A549 treated with Mapracorat at 1 μM for 4 hours (cell line): ENCODE results near the gene OR51S1. TPM values are rescaled to one million over a fixed set of nuclear protein-coding genes. Genes with fewer than 3 reads are reported as not detected.

Source experiments
- total RNA-seq: library from RNA; stranded (reverse); fragments of 200-300 nt; extraction: Qiagen RNA extraction; gene quantifications from 5 replicates; pipeline ENCODE4 v1.2.3, GENCODE V29; 2022

Gene OR51S1
- not detected in 5 replicates for total RNA-seq

DNA sequence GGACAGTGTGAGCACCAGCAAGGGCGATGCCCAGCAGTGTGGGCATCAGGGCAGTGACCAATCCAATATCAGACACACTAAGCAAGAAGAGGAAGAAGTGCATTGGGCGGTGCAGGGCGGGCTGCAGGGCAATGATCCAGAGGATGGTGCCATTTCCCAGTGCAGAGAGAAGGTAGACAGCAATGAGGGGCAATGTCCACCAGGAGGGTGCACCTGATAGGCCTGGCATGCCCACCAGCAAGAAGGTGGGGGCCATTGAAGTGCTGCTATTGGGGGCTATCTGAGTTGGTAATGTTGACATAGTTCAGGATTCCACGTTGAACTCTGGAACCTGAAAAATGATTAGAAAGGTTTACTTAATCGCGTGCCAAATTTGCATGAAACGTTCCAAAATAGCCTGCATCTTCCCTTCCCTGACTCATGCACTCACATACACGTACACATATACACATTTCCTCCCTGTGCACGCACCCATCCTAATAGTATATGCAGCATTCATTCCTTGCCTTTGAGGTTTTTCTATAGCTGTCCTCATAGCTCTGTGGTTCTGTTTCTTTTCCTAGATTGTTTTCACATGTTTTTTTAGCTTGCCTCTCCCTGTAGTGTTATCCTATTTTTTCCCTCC lies at the start of gene OR51S1:
OR51S1 (minus strand) TSS at position 301 of the 625 bp plus-strand sequence; CDS start at position 301, 0 bp downstream.

DNA sequence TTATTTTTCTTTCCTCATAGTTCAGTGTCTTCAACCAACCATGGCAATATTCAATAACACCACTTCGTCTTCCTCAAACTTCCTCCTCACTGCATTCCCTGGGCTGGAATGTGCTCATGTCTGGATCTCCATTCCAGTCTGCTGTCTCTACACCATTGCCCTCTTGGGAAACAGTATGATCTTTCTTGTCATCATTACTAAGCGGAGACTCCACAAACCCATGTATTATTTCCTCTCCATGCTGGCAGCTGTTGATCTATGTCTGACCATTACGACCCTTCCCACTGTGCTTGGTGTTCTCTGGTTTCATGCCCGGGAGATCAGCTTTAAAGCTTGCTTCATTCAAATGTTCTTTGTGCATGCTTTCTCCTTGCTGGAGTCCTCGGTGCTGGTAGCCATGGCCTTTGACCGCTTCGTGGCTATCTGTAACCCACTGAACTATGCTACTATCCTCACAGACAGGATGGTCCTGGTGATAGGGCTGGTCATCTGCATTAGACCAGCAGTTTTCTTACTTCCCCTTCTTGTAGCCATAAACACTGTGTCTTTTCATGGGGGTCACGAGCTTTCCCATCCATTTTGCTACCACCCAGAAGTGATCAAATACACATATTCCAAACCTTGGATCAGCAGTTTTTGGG lies 33.0 kb upstream of the OR51S1 start, which contains the start of gene OR51T1:
OR51T1 (plus strand) TSS at position 41 of the 641 bp plus-strand sequence; CDS start at position 41, 0 bp downstream.

GRCh38 chr11:4821021-4821420 lies 28.0 kb downstream of the OR51S1 start, which contains the start of gene OR51F2:
OR51F2 (plus strand) TSS chr11:4821321; CDS start chr11:4821422, 101 bp downstream.

DNA sequence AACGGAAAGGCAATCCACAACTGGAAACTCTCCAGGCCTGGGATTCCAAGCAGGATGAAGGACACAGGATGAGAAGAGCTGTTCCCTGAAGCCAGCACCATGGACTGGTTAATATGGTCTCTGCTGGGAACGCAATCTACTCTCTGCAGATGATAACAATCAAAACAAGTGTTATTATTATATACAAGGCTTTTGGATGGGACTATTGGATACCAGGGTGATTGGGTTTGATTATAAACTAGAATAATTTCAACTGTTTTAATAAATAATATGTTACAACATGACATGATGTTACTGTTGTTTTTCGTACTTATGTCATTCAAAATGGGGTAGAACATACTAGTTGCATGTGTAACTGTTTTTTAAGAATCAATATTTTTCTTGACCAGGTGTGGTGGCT lies 44.7 kb downstream of the OR51S1 start, which contains the start of gene OR52R1:
OR52R1 (minus strand) TSS at position 101 of the 400 bp plus-strand sequence; CDS start at position 101, 0 bp downstream.

Other genes starting within 250 kb of the OR51S1 start
- 8.1 to 10.4 TPM (median 9.9 TPM) in 5 replicates for gene TRIM68, start 241.0 kb downstream of the OR51S1 start, total RNA-seq
- gene OR51D1, start 211.7 kb downstream of the OR51S1 start, total RNA-seq = not detected in 5 replicates
- not detected in 5 replicates for gene OR51E1, start 205.2 kb downstream of the OR51S1 start, total RNA-seq
- gene OR51E2, start 151.4 kb downstream of the OR51S1 start, total RNA-seq = not detected in 5 replicates
- gene MMP26, start 144.4 kb downstream of the OR51S1 start, total RNA-seq = not detected in 5 replicates
- gene OR51F1, start 79.3 kb downstream of the OR51S1 start, total RNA-seq = not detected in 5 replicates
- gene OR52R1, start 44.8 kb downstream of the OR51S1 start, total RNA-seq = not detected in 5 replicates
- not detected in 5 replicates for gene OR51F2, start 27.9 kb downstream of the OR51S1 start, total RNA-seq
- not detected in 5 replicates for gene OR51T1, start 32.7 kb upstream of the OR51S1 start, total RNA-seq
- not detected in 5 replicates for gene OR51A7, start 54.6 kb upstream of the OR51S1 start, total RNA-seq
- gene OR51G2, start 70.1 kb upstream of the OR51S1 start, total RNA-seq = not detected in 5 replicates
- gene OR51G1, start 75.1 kb upstream of the OR51S1 start, total RNA-seq = not detected in 5 replicates
- not detected in 5 replicates for gene OR51A4, start 98.4 kb upstream of the OR51S1 start, total RNA-seq
- gene OR51A2, start 106.5 kb upstream of the OR51S1 start, total RNA-seq = not detected in 5 replicates
- not detected in 5 replicates for gene OR51L1, start 145.6 kb upstream of the OR51S1 start, total RNA-seq
- gene OR52J3, start 197.3 kb upstream of the OR51S1 start, total RNA-seq = not detected in 5 replicates
- not detected in 5 replicates for gene OR52E2, start 210.4 kb upstream of the OR51S1 start, total RNA-seq
- gene OR52E1, start 220.4 kb upstream of the OR51S1 start, total RNA-seq = not detected in 5 replicates